H1 (cell line): ENCODE data around the gene MS4A18. TPM values are rescaled to one million over a fixed set of nuclear protein-coding genes. Genes with fewer than 3 reads are reported as not detected.

ENCODE experiments used
- CTCF ChIA-PET: fragments of 300-600 bp; sonication (Branson Sonifier 250); formaldehyde crosslinking; loops from one replicate; lab custom pipeline; 2021; ENCODE audit not compliant: partially characterized antibody; lab: Charles Lee
- POLR2A ChIA-PET: fragments of 300-600 bp; sonication (Branson Sonifier 250); formaldehyde crosslinking; loops from one replicate; lab custom pipeline; 2021; ENCODE audit warnings: inconsistent platforms; ENCODE audit not compliant: partially characterized antibody; lab: Charles Lee
- DNase-seq, 2 experiments: peaks; one replicate each; pipeline versions ENCODE4 v3.0.0 to v3.0.0-alpha.2; 2010 to 2022; ENCODE audit warnings: low spot score in 2 of 2, low read depth in 1 of 2, mixed read lengths in 1 of 2
- FAIRE-seq: peaks from 2 replicates; lab custom pipeline; 2011; peaks lifted over from hg19 to GRCh38; lab: Jason Lieb, UNC
- H2AFZ ChIP-seq: 2 replicates; pipeline ENCODE4 v1.8.1; 2012; ENCODE audit warnings: low read length, inconsistent platforms
- H2AK5ac ChIP-seq: 2 replicates; pipeline ENCODE4 v1.6.1; 2013; ENCODE audit warnings: low read depth, low read length
- H2BK120ac ChIP-seq: replicated peaks from 2 replicates; pipeline ENCODE3; 2013; ENCODE audit warnings: low read depth, low read length, inconsistent platforms
- H2BK12ac ChIP-seq: 2 replicates; pipeline ENCODE4 v1.6.1; 2013; ENCODE audit warnings: low read depth, low read length
- H2BK15ac ChIP-seq: 2 replicates; pipeline ENCODE4 v1.6.1; 2013; ENCODE audit warnings: low read length
- H2BK20ac ChIP-seq: 2 replicates; pipeline ENCODE4 v1.6.1; 2013; ENCODE audit warnings: low read length
- H2BK5ac ChIP-seq: 2 replicates; pipeline ENCODE4 v1.6.1; 2013; ENCODE audit warnings: low read depth, low read length
- H3K14ac ChIP-seq: 2 replicates; pipeline ENCODE4 v1.6.1; 2013; ENCODE audit warnings: inconsistent platforms; ENCODE audit not compliant: insufficient read length
- H3K18ac ChIP-seq: 2 replicates; pipeline ENCODE4 v1.6.1; 2013; ENCODE audit warnings: low read length; ENCODE audit errors: extremely low read depth
- H3K23ac ChIP-seq: 2 replicates; pipeline ENCODE4 v1.6.1; 2013; ENCODE audit warnings: inconsistent platforms; ENCODE audit not compliant: insufficient read length
- H3K23me2 ChIP-seq: 2 replicates; pipeline ENCODE4 v1.6.1; 2013; ENCODE audit warnings: low read depth, low read length
- H3K27ac ChIP-seq: 2 replicates; pipeline ENCODE4 v1.6.1; 2011; ENCODE audit warnings: low read depth, low read length, inconsistent platforms
- H3K27me3 ChIP-seq, 4 experiments: replicated peaks in 1 of 4; 1 replicate in 1 of 4; 2 replicates in 3 of 4; pipeline versions ENCODE4 v1.6.1 to v1.8.1; 2011 to 2013; ENCODE audit warnings: low read length in 3 of 4, mild to moderate bottlenecking in 3 of 4, inconsistent platforms in 2 of 4, mixed read lengths in 2 of 4, moderate library complexity in 1 of 4; ENCODE audit not compliant: control insufficient read depth in 3 of 4, insufficient read depth in 3 of 4; ENCODE audit errors: extremely low read depth in 1 of 4
- H3K36me3 ChIP-seq, 4 experiments: 2 replicates each; pipeline versions ENCODE4 v1.6.1 to v1.8.1; 2011 to 2013; ENCODE audit warnings: mild to moderate bottlenecking in 4 of 4, low read length in 3 of 4, moderate library complexity in 2 of 4, control low read depth in 1 of 4, inconsistent platforms in 1 of 4; ENCODE audit not compliant: insufficient read depth in 4 of 4, control insufficient read depth in 2 of 4
- H3K4ac ChIP-seq: replicated peaks from 2 replicates; pipeline ENCODE3; 2013; ENCODE audit warnings: low read length, low read depth, mixed read lengths, inconsistent platforms; ENCODE audit not compliant: insufficient read length
- H3K4me1 ChIP-seq, 4 experiments: replicated peaks in 1 of 4; 1 replicate in 1 of 4; 2 replicates in 3 of 4; pipeline versions ENCODE4 v1.6.1 to v1.8.1; 2011 to 2013; ENCODE audit warnings: low read length in 3 of 4, inconsistent platforms in 2 of 4, mixed read lengths in 1 of 4; ENCODE audit not compliant: insufficient read depth in 4 of 4, control insufficient read depth in 3 of 4
- H3K4me2 ChIP-seq, 2 experiments: 2 replicates each; pipeline versions ENCODE4 v1.6.1 to v1.8.1; 2011 to 2013; ENCODE audit warnings: low read depth in 2 of 2, low read length in 2 of 2, control low read depth in 1 of 2, inconsistent platforms in 1 of 2, mild to moderate bottlenecking in 1 of 2; ENCODE audit not compliant: insufficient read depth in 1 of 2
- H3K4me3 ChIP-seq, 4 experiments: fragments of 200-600, 300-600 bp in 1 of 4; sonication (generic), shearing (Covaris generic), sonication (Bioruptor Twin) in 1 of 4; 2 replicates each; pipeline versions ENCODE4 v1.5.1 to v1.8.1; 2011 to 2016; ENCODE audit warnings: low read length in 4 of 4, low read depth in 3 of 4, control low read depth in 2 of 4, inconsistent platforms in 2 of 4, mild to moderate bottlenecking in 2 of 4, mixed read lengths in 1 of 4, moderate library complexity in 1 of 4; ENCODE audit not compliant: insufficient read depth in 2 of 4; ENCODE audit errors: extremely low read depth in 1 of 4
- H3K56ac ChIP-seq: replicated peaks from 2 replicates; pipeline ENCODE3; 2013; ENCODE audit warnings: low read depth, mild to moderate bottlenecking, mixed read lengths, low read length, inconsistent platforms; ENCODE audit not compliant: insufficient read length
- H3K79me1 ChIP-seq: 2 replicates; pipeline ENCODE4 v1.6.1; 2013; ENCODE audit warnings: low read depth, low read length, control low read depth
- H3K79me2 ChIP-seq, 2 experiments: 2 replicates each; pipeline versions ENCODE4 v1.6.1 to v1.8.1; 2012 to 2013; ENCODE audit warnings: low read length in 2 of 2, mild to moderate bottlenecking in 2 of 2, inconsistent platforms in 1 of 2; ENCODE audit not compliant: insufficient read depth in 2 of 2, control insufficient read depth in 1 of 2
- H3K9ac ChIP-seq, 4 experiments: replicated peaks in 1 of 4; 1 replicate in 1 of 4; 2 replicates in 3 of 4; pipeline versions ENCODE4 v1.6.1 to v1.8.1; 2011 to 2013; ENCODE audit warnings: low read depth in 3 of 4, low read length in 3 of 4, control low read depth in 2 of 4, mild to moderate bottlenecking in 2 of 4, moderate library complexity in 2 of 4, inconsistent platforms in 1 of 4; ENCODE audit errors: extremely low read depth in 1 of 4
- H3K9me3 ChIP-seq, 2 experiments: 2 replicates each; pipeline versions ENCODE4 v1.6.1 to v1.8.1; 2012 to 2013; ENCODE audit warnings: mild to moderate bottlenecking in 2 of 2, moderate library complexity in 2 of 2, control low read depth in 1 of 2, inconsistent platforms in 1 of 2, low read depth in 1 of 2, low read length in 1 of 2, mixed read lengths in 1 of 2; ENCODE audit not compliant: insufficient read depth in 2 of 2
- H4K20me1 ChIP-seq, 2 experiments: replicated peaks in 1 of 2; 2 replicates each; pipeline versions ENCODE3 to v1.8.1; 2011 to 2013; ENCODE audit warnings: inconsistent platforms in 2 of 2, low read length in 2 of 2, mild to moderate bottlenecking in 1 of 2; ENCODE audit not compliant: insufficient read depth in 2 of 2, control insufficient read depth in 1 of 2
- H4K5ac ChIP-seq: 2 replicates; pipeline ENCODE4 v1.6.1; 2013; ENCODE audit warnings: low read length, low read depth, mixed read lengths, inconsistent platforms; ENCODE audit not compliant: insufficient read length
- H4K8ac ChIP-seq: 2 replicates; pipeline ENCODE4 v1.8.0; 2013; ENCODE audit warnings: mild to moderate bottlenecking, moderate library complexity, low read length, inconsistent platforms; ENCODE audit not compliant: insufficient read depth; ENCODE audit errors: extremely low read depth
- H4K91ac ChIP-seq: replicated peaks from 2 replicates; pipeline ENCODE3; 2013; ENCODE audit warnings: low read length, mixed read lengths, inconsistent platforms; ENCODE audit not compliant: insufficient read length
- ATF2 ChIP-seq: IDR thresholded peaks from 2 replicates; pipeline ENCODE4 v1.6.1; 2012; ENCODE audit warnings: low read length, inconsistent platforms
- ATF3 ChIP-seq: IDR thresholded peaks from 2 replicates; pipeline ENCODE4 v1.6.1; 2011; ENCODE audit warnings: low read depth, mild to moderate bottlenecking, low read length; ENCODE audit not compliant: insufficient read depth
- BACH1 ChIP-seq: IDR thresholded peaks from 2 replicates; pipeline ENCODE4 v1.6.1; 2012; ENCODE audit warnings: low read length, improper control_type of control experiment
- CBX5 ChIP-seq: fragments of 300-800, 300-1000 bp; sonication (generic); IDR thresholded peaks from 2 replicates; pipeline ENCODE4 v1.7.1; 2016; ENCODE audit warnings: antibody characterized with exemption, low read length, low read depth
- CEBPB ChIP-seq: IDR thresholded peaks from 2 replicates; pipeline ENCODE4 v1.6.1; 2012; ENCODE audit warnings: low read depth, low read length
- E2F6 ChIP-seq: IDR thresholded peaks from 2 replicates; pipeline ENCODE4 v1.6.1; 2012; ENCODE audit warnings: inconsistent platforms
- FOSL1 ChIP-seq: IDR thresholded peaks from 2 replicates; pipeline ENCODE4 v1.6.1; 2011; ENCODE audit warnings: mild to moderate bottlenecking, low read depth, low read length, moderate library complexity; ENCODE audit not compliant: insufficient read depth
- KDM1A ChIP-seq: fragments of 200-600, 300-600 bp; sonication (generic); IDR thresholded peaks from 2 replicates; pipeline ENCODE4 v1.7.1; 2016; ENCODE audit warnings: mild to moderate bottlenecking, low read length, borderline replicate concordance
- RAD21 ChIP-seq, 2 experiments: IDR thresholded peaks in 1 of 2; conservative IDR thresholded peaks in 1 of 2; 2 replicates each; pipeline ENCODE4 v1.6.1; 2011; ENCODE audit warnings: low read depth in 2 of 2, low read length in 2 of 2, improper control_type of control experiment in 1 of 2, inconsistent platforms in 1 of 2, mild to moderate bottlenecking in 1 of 2, moderate library complexity in 1 of 2
- RBBP5 ChIP-seq: IDR thresholded peaks from 2 replicates; pipeline ENCODE4 v1.7.1; 2012; ENCODE audit warnings: low read depth, mild to moderate bottlenecking, inconsistent platforms, low read length, moderate library complexity, borderline replicate concordance
- RFX5 ChIP-seq: IDR thresholded peaks from 2 replicates; pipeline ENCODE4 v1.6.1; 2011; ENCODE audit warnings: low read depth, low read length, improper control_type of control experiment, borderline replicate concordance
- WGBS, 2 experiments: shearing (Covaris generic) in 1 of 2; methylation state at CpG; one replicate each; pipeline versions ENCODE4 v1.1.6 to v1.1.7; 2013 to 2015; ENCODE audit warnings: low lambda C conversion rate in 2 of 2, mixed read lengths in 2 of 2, inconsistent platforms in 1 of 2, low coverage in 1 of 2, missing lambda C conversion rate in 1 of 2; ENCODE audit not compliant: insufficient replicate concordance in 2 of 2, insufficient coverage in 1 of 2, insufficient read length in 1 of 2; ENCODE audit errors: extremely low coverage in 1 of 2, missing lambda C conversion rate in 1 of 2; 5-methylcytosine and 5-hydroxymethylcytosine counted together
- polyA plus RNA-seq, 7 experiments: library from polyadenylated mRNA; depleted of rRNA in 3 of 7; stranded (reverse) in 5 of 7; unstranded in 2 of 7; fragments of >200 nt in 5 of 7; fragments of 200-250 nt in 2 of 7; gene quantifications; 1 replicate in 5 of 7; 2 replicates in 1 of 7; 4 replicates in 1 of 7; pipeline versions ENCODE4 v1.2.1 to v1.2.3, GENCODE V29; 2011 to 2013; ENCODE audit warnings: missing spikeins in 2 of 7, mixed read lengths in 2 of 7
- total RNA-seq: library from RNA; stranded (reverse); fragmentation: NEBNext Ultra II Directional; extraction: Animal tissue kit (Norgen Biotek cat#: 25700); gene quantifications from 2 replicates; pipeline ENCODE4 v1.2.1, GENCODE V29; 2021

The MS4A18 gene
- total and polyA plus RNA-seq, 2 of the 8 experiments (the other 6 are each of a cell fraction or from before 2014, with no cell fraction given): not detected

GRCh38 chr11:60719391-60719790 is 5.1 kb upstream of the MS4A18 start:
- no peak overlapping the region for H3K27ac ChIP-seq
- POLR2A ChIA-PET: no interaction called here
- H2BK12ac ChIP-seq: no peak overlapping the region

More at GRCh38 chr11:60719391-60719790, 5.1 kb upstream of the MS4A18 start:
- no peaks in the 10 kb centered on the region; a peak in 2 of 4 replicates for H3K9me3 ChIP-seq
- H4K91ac ChIP-seq: no peak overlapping the region
- H3K4ac ChIP-seq: no peak overlapping the region
- H2BK20ac ChIP-seq: no peak overlapping the region
- H2AK5ac ChIP-seq: no peak overlapping the region
- H3K18ac ChIP-seq: no peak overlapping the region
- H2AFZ ChIP-seq: no peak overlapping the region
- no peaks in the 10 kb centered on the region for H3K36me3 ChIP-seq
- no peak overlapping the region for H3K4me3 ChIP-seq
- no peak overlapping the region for H3K14ac ChIP-seq
- H3K79me2 ChIP-seq: no peaks in the 10 kb centered on the region
- no peak overlapping the region for H3K9ac ChIP-seq
- CTCF ChIA-PET: interaction anchor here (0.7 to 1.5 kb wide), 2 partner anchors 13 to 19 kb away, joined by 3 read pairs; no protein-coding TSS in a partner anchor
- no peak overlapping the region for H3K56ac ChIP-seq
- H4K20me1 ChIP-seq: no peaks in the 10 kb centered on the region
- H3K4me2 ChIP-seq: no peak overlapping the region
- FAIRE-seq: no peak
- TF ChIP-seq CEBPB: no peak
- no peak for TF ChIP-seq RFX5
- no peak for TF ChIP-seq CBX5
- no peak for TF ChIP-seq BACH1
- TF ChIP-seq ATF3: no peak
- no peak for TF ChIP-seq FOSL1
- TF ChIP-seq KDM1A: no peak
- no peak for TF ChIP-seq ATF2
- no peak for TF ChIP-seq E2F6
- TF ChIP-seq RBBP5: no peak
- TF ChIP-seq RAD21 (IDR thresholded peaks at IDR 0.05 in 1 of 2, conservative IDR thresholded peaks at IDR 0.05 in 1 of 2; ENCODE audit: low read depth in 2 of 2, low read length in 2 of 2): no peak
- no peak for DNase-seq
- WGBS, 2 experiments: 85% methylated on average over 4 of the region's 4 CpGs; no CpG with 5 or more reads in 1 of the 2 experiments
- H3K27me3 ChIP-seq: no peaks in the 10 kb centered on the region; a peak in 2 of 7 replicates
- H3K79me1 ChIP-seq: no peaks in the 10 kb centered on the region
- no peak overlapping the region for H2BK120ac ChIP-seq
- H3K4me1 ChIP-seq: no peaks in the 10 kb centered on the region; a peak in 2 of 7 replicates
- no peak overlapping the region for H4K5ac ChIP-seq
- H2BK15ac ChIP-seq: no peak overlapping the region
- H3K23me2 ChIP-seq: no peaks in the 10 kb centered on the region
- no peak overlapping the region for H4K8ac ChIP-seq
- H2BK5ac ChIP-seq: no peak overlapping the region
- H3K23ac ChIP-seq: no peak overlapping the region
